ENCODE results near the gene LRRIQ4.

Gene LRRIQ4

DNA sequence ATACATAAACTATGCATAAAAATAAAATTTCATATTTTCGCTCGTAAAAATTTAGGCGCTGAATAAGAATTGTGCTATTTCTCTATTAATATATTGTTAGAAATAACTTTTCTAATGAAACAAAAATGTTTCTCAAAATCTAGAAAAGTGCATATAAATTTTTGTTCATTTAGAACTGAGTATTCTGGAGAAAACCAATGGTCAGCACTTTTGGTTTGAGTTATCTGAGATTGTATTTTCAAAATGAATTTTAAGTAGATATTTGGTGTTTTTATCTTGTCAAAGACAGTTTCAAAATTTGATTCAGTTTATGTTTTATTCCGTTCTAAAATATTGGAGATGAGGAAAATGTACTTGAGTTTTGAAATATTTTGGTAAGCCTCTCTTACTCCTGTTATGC is 25.6 kb upstream of the LRRIQ4 start:
- TF ChIP-seq, protein P1, sequence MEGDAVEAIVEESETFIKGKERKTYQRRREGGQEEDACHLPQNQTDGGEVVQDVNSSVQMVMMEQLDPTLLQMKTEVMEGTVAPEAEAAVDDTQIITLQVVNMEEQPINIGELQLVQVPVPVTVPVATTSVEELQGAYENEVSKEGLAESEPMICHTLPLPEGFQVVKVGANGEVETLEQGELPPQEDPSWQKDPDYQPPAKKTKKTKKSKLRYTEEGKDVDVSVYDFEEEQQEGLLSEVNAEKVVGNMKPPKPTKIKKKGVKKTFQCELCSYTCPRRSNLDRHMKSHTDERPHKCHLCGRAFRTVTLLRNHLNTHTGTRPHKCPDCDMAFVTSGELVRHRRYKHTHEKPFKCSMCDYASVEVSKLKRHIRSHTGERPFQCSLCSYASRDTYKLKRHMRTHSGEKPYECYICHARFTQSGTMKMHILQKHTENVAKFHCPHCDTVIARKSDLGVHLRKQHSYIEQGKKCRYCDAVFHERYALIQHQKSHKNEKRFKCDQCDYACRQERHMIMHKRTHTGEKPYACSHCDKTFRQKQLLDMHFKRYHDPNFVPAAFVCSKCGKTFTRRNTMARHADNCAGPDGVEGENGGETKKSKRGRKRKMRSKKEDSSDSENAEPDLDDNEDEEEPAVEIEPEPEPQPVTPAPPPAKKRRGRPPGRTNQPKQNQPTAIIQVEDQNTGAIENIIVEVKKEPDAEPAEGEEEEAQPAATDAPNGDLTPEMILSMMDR (IDR thresholded peaks at IDR 0.05; ENCODE audit: low read depth, low read length) = no peak
- H3K4me3 ChIP-seq (ENCODE audit: low read depth, low read length) = no peak overlapping the region

DNA sequence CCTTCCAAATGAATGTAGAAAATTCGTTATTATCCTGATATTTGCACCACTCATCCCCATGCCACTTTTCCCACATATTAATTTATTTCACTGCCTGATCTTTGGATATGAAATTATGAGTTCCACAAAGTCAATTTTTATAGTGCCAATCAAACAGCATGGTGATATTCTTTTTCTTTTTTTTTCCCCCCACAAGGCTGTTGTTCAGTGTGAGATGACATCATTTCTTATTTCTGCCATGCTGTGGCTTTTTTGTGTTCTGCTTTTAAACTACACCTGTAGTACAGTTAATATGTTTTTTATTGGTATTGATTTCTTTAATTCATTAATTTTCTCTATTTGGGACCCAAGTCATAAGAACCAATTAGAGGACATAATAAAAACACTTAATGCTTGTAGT is 24.9 kb upstream of the LRRIQ4 start:
- TF ChIP-seq, protein P1 (IDR thresholded peaks at IDR 0.05; ENCODE audit: low read depth, low read length) = no peak
- no peak overlapping the region for H3K4me3 ChIP-seq (ENCODE audit: low read depth, low read length)

DNA sequence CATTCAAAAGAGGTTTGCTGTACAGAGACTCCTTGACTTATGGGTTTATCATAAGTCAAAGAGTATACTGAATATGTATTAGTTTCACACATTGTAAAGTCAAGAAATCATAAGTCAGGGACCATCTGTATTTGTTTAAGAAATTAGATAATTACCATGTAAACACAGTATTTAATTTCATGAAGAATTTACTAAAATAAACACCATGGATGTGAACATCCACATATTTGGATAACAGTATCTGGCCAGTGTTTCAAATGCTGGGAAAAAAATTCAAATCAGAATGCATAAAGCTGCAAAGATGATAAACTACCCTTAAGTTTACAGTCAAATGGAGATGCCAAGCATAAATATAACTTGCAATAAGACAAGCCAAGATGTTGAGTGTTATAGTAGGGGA is 22.5 kb upstream of the LRRIQ4 start:
- no peak overlapping the region for H3K4me3 ChIP-seq (ENCODE audit: low read depth, low read length)
- TF ChIP-seq, protein P1 (IDR thresholded peaks at IDR 0.05; ENCODE audit: low read depth, low read length) = no peak

DNA sequence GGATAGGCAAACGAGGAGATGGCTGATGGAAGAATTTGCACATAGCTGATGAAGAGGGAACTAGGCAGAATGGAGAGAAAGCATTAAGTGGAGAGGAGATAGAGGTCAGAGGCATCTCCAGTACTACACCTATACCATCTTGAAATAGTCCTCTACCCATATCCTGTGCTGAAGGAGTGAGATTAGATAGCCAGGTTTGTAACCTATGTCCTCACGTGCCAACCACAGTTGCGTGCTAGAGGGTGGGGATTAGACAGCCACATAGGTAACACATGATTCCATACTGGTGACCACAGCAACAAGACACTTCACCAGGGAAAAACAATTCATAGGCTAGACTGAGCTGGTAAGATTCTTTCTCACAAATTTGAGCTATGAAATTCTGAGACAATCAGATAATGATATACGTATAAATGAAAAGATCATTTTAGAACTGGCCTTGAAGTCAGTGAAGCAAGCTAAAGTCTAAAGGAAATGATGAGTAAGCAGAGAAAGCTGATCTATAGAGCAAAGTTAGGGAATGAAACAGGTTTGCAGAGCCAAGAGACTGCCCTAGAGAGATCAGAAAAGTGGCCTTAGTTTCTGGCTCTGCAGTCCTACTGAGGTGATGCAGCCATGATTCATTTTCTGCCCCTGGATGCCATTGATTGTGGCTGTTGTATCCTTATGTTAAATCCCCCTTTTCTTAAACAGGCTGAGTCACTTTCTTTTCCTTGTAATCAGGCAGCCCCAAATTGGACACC is 21.8 kb upstream of the LRRIQ4 start:
- TF ChIP-seq, protein P1 (IDR thresholded peaks at IDR 0.05; ENCODE audit: low read depth, low read length) = no peak
- no peak overlapping the region for H3K4me3 ChIP-seq (ENCODE audit: low read depth, low read length)

DNA sequence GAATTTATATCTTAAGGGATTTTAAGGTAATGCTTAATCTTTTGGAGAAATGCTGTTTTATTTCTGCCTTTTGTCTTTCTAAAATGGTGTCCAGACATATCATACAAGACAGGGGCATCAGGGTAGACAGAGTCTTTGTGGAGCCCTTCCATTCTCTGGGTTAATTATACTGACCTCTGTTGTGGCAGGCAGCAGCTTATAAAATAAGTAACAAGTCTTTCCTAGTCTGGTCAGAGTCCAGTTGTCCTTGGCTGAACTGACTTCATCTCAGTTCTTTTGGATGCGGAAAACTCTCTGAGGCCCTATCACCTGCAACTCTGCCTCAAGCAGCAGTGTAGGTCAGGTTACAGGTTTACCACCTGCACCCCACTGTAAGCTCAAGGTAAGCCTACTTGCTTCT is 20.3 kb upstream of the LRRIQ4 start:
- no peak overlapping the region for H3K4me3 ChIP-seq (ENCODE audit: low read depth, low read length)
- TF ChIP-seq, protein P1 (IDR thresholded peaks at IDR 0.05; ENCODE audit: low read depth, low read length) = no peak

DNA sequence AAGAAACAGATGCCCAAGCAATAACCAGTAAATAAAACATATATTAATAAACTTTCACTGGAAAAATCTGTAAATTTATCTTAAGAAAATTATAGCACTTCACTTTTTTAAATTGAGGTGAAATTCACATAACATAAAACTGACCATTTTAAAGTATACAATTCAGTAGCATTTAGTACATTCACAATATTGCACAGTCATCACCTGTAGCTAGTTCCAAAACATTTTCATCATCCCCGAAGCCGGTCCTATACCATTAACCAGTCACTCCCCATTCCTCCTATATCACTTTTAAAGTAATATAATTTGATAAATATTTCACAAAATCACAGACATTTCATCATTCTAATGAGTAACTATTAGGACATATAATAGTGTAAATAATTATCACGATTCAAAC is 8.0 kb upstream of the LRRIQ4 start:
- TF ChIP-seq, protein P1 (IDR thresholded peaks at IDR 0.05; ENCODE audit: low read depth, low read length) = no peak
- no peak overlapping the region for H3K4me3 ChIP-seq (ENCODE audit: low read depth, low read length)

DNA sequence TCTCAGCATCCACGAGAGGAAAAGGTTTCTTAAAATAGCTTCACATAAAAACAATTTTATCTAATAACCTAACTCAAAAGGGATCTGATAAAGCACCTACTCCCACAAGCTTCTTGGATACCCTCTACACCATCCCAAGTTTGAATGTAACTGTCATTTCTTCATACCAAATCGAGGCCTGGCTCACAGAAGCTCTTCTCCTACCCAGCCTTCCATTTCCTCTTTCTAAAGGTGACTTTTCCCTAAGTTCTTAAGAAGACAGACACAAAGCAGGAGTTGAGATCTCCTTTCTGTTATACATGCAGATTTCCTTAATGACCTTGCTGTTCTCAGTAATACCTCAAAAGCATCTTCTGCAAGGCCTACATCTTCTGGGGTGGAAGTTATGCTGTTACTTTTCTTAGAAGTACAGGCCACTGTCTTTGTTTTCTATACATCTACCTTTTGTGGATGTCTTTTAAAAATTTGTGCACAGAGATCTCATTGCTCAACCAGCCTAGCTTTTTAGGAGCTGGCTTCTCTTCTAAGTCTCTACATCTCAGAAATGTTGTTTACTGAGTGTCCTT is 3.4 kb upstream of the LRRIQ4 start:
- H3K4me3 ChIP-seq (ENCODE audit: low read depth, low read length) = no peak overlapping the region
- TF ChIP-seq, protein P1 (IDR thresholded peaks at IDR 0.05; ENCODE audit: low read depth, low read length) = no peak

All from WI38 (cell line).